Naive B cell (primary cell): ENCODE data around the gene SHH. TPM values are rescaled to one million over a fixed set of nuclear protein-coding genes. Genes with fewer than 3 reads are reported as not detected.

Experiments used
- ATAC-seq, 2 donors: fragments of 150-1000 bp; cut with Tn5 transposase; 2 replicates each; pipeline ENCODE4 v1.10.0; 2021; ENCODE audit warnings: low read depth in 2 of 2, mild to moderate bottlenecking in 2 of 2, moderate library complexity in 2 of 2
- DNase-seq: peaks from one replicate; pipeline ENCODE4 v3.0.0; 2022
- H3K27ac Mint-ChIP-seq, 6 donors: one replicate each; pipeline ENCODE4 v1.8.0; 2020 to 2022; ENCODE audit warnings: mild to moderate bottlenecking in 6 of 6, mixed read lengths in 6 of 6, moderate library complexity in 5 of 6, inconsistent platforms in 2 of 6
- H3K27me3 Mint-ChIP-seq, 3 donors: one replicate each; pipeline ENCODE4 v1.8.0; 2021 to 2022; ENCODE audit warnings: mixed read lengths in 3 of 3, mild to moderate bottlenecking in 1 of 3
- H3K36me3 Mint-ChIP-seq, 2 donors: one replicate each; pipeline ENCODE4 v1.8.0; 2020 to 2022; ENCODE audit warnings: mixed read lengths in 2 of 2, inconsistent platforms in 1 of 2, mild to moderate bottlenecking in 1 of 2
- H3K4me1 Mint-ChIP-seq, 3 donors: one replicate each; pipeline ENCODE4 v1.8.0; 2020 to 2022; ENCODE audit warnings: mixed read lengths in 3 of 3, inconsistent platforms in 1 of 3, mild to moderate bottlenecking in 1 of 3, moderate library complexity in 1 of 3
- H3K4me3 Mint-ChIP-seq, 8 donors: one replicate each; pipeline ENCODE4 v1.8.0; 2020 to 2022; ENCODE audit warnings: mild to moderate bottlenecking in 8 of 8, mixed read lengths in 8 of 8, moderate library complexity in 8 of 8, inconsistent platforms in 2 of 8
- H3K9me3 Mint-ChIP-seq, 7 donors: one replicate each; pipeline ENCODE4 v1.8.0; 2020 to 2022; ENCODE audit warnings: mixed read lengths in 7 of 7, mild to moderate bottlenecking in 5 of 7, inconsistent platforms in 2 of 7, moderate library complexity in 1 of 7
- polyA plus RNA-seq, 6 donors: library from polyadenylated mRNA; unstranded; fragments of 300-500 nt; fragmentation: Illumina TruSeq; gene quantifications; one replicate each; pipeline ENCODE4 v1.2.3, GENCODE V29; 2021; ENCODE audit warnings: low read depth in 6 of 6

Gene SHH
- under 1 TPM in 1 of 6 donors, not detected in 5; 0.17 TPM for polyA plus RNA-seq

- H3K4me1 Mint-ChIP-seq = peaks cover 20 to 45% (median 38%) of the 10 kb centered on the region in 3 donors
- H3K9me3 Mint-ChIP-seq = peaks cover 0 to 1% (median 0%) of the 10 kb centered on the region in 7 donors
- peak within 1 kb of the TSS in 2 of 6 donors; percentile 57 to 81 for H3K27ac Mint-ChIP-seq
- H3K36me3 Mint-ChIP-seq = peaks cover 0 to 7% of the 10 kb centered on the region in 2 donors
- no peak for ATAC-seq
- H3K27me3 Mint-ChIP-seq = peaks cover 40 to 87% (median 78%) of the 10 kb centered on the region in 3 donors
- peak within 1 kb of the TSS; percentile 36 to 87 (median 72) for H3K4me3 Mint-ChIP-seq
- DNase-seq = no peak
Measured at GRCh38 chr7:155811895-155812761, at the start of gene SHH. TSS of gene SHH (minus strand) at chr7:155812463. CDS start at chr7:155812122, 341 bp downstream.

GRCh38 chr7:155861480-155861868 lies 49.2 kb upstream of the SHH start:
- no peak for DNase-seq
- no peaks in the 10 kb centered on the region for H3K4me1 Mint-ChIP-seq

GRCh38 chr7:155860840-155861479 lies 48.7 kb upstream of the SHH start:
- Mint-ChIP-seq H3K27ac (no peak overlapping the region), H3K4me3 (no peak overlapping the region), H3K9me3 (no peaks in the 10 kb centered on the region), H3K36me3 (no peaks in the 10 kb centered on the region), H3K27me3 (peaks cover 12 to 26% (median 13%) of the 10 kb centered on the region in 3 donors), H3K4me1 (no peaks in the 10 kb centered on the region)
- ATAC-seq (no peak), DNase-seq (no peak)

More at GRCh38 chr7:155861480-155861868, 49.2 kb upstream of the SHH start:
- Mint-ChIP-seq H3K27me3 (peaks cover 12 to 27% (median 16%) of the 10 kb centered on the region in 3 donors), H3K36me3 (no peaks in the 10 kb centered on the region), H3K9me3 (no peaks in the 10 kb centered on the region), H3K4me3 (no peak overlapping the region), H3K27ac (no peak overlapping the region)
- no peak for ATAC-seq

DNA sequence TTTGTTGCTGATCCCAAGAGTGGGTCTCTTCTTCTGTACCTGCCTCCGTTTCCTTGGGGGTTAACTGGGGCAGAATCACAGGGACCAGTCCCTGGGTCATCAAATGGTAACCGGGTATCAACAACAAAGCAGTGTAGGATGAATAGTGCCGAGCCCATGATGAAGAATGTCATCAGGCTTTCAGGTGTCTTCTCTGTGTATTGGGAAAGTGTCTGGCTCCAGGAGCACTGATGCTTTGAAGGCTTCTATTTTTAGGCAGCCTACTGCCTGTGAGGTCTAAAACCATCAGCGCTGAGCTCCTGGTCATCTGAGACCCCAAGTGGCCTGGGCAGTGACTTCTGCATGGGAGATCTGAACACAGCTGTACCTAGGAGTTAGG lies 48.2 kb upstream of the SHH start:
- H3K27me3 Mint-ChIP-seq = peaks cover 7 to 21% (median 8%) of the 10 kb centered on the region in 3 donors
- DNase-seq (no peak), ATAC-seq (no peak)
- no peaks in the 10 kb centered on the region for H3K36me3 Mint-ChIP-seq
- no peak overlapping the region for H3K4me3 Mint-ChIP-seq
- H3K4me1 Mint-ChIP-seq = no peaks in the 10 kb centered on the region
- H3K9me3 Mint-ChIP-seq = peaks cover 0 to 5% (median 2%) of the 10 kb centered on the region in 7 donors
- H3K27ac Mint-ChIP-seq = no peak overlapping the region

GRCh38 chr7:155858521-155859061 lies 46.3 kb upstream of the SHH start:
- peaks cover 0 to 7% (median 0%) of the 10 kb centered on the region in 3 donors for H3K27me3 Mint-ChIP-seq
- DNase-seq = no peak
- no peak overlapping the region for H3K4me3 Mint-ChIP-seq
- no peak overlapping the region for H3K27ac Mint-ChIP-seq
- no peaks in the 10 kb centered on the region for H3K4me1 Mint-ChIP-seq
- no peaks in the 10 kb centered on the region for H3K36me3 Mint-ChIP-seq
- ATAC-seq = no peak
- H3K9me3 Mint-ChIP-seq = peaks cover 3 to 21% (median 6%) of the 10 kb centered on the region in 7 donors

GRCh38 chr7:155857141-155857540 lies 44.9 kb upstream of the SHH start:
- H3K36me3 Mint-ChIP-seq = no peaks in the 10 kb centered on the region
- H3K9me3 Mint-ChIP-seq = peaks cover 4 to 21% (median 6%) of the 10 kb centered on the region in 7 donors
- no peak overlapping the region for H3K27ac Mint-ChIP-seq
- no peak overlapping the region for H3K4me3 Mint-ChIP-seq
- DNase-seq (no peak), ATAC-seq (no peak)
- H3K4me1 Mint-ChIP-seq = no peaks in the 10 kb centered on the region
- H3K27me3 Mint-ChIP-seq = peaks cover 0 to 16% (median 14%) of the 10 kb centered on the region in 3 donors

- DNase-seq (no peak), ATAC-seq (no peak)
- Mint-ChIP-seq H3K27me3 (peaks cover 0 to 18% (median 13%) of the 10 kb centered on the region in 3 donors), H3K4me1 (no peaks in the 10 kb centered on the region), H3K36me3 (no peaks in the 10 kb centered on the region), H3K9me3 (peaks cover 4 to 21% (median 6%) of the 10 kb centered on the region in 7 donors), H3K27ac (no peak overlapping the region), H3K4me3 (no peak overlapping the region)
Measured at GRCh38 chr7:155856656-155857055, 44.4 kb upstream of the SHH start.

DNA sequence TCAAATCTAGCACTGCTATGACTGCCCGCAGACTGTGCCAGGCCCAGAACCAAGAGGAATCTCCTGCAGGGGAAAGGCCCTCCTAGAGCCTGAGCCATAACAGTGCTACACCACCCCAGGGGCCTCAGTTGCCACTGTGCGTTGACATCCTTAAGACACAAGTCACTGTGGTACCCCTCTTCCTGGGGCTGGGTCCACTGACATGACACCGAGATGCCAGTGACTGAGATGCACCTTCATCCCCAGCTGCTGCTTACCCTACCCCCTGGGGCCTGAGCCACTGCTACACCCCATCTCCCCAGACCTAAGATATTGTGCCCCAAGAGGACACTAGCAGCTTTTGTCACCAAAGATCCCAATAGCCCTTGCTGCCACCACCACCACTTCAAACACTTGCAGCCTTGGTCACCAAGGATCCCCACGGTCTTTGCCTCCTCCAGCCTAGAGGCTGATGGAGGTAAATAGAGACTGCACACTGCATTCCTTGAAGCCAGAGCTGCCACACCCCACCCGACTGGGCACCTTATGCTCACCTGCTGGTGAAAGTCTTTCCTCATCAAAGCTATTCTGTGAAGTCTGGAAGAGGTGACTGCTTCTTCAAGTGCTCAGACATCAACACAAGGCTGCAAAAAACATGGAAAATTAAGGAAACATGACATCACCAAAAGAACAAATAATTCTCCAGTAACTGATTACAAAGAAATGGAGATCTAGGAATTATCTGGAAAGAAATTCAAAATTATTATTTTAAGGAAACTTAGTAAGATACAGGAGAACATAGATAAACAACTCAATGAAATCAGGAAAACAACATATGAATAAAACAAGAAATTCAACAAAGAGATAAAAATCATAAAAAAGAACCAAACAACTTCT lies 40.4 kb upstream of the SHH start:
- no peaks in the 10 kb centered on the region for H3K4me1 Mint-ChIP-seq
- no peak for DNase-seq
- peaks cover 4 to 21% (median 6%) of the 10 kb centered on the region in 7 donors for H3K9me3 Mint-ChIP-seq
- H3K36me3 Mint-ChIP-seq = no peaks in the 10 kb centered on the region
- H3K4me3 Mint-ChIP-seq = no peak overlapping the region
- H3K27ac Mint-ChIP-seq = no peak overlapping the region
- ATAC-seq = no peak
- peaks cover 0 to 33% (median 18%) of the 10 kb centered on the region in 3 donors for H3K27me3 Mint-ChIP-seq

- peaks cover 4 to 21% (median 6%) of the 10 kb centered on the region in 7 donors for H3K9me3 Mint-ChIP-seq
- DNase-seq (no peak), ATAC-seq (no peak)
- H3K4me1 Mint-ChIP-seq = no peaks in the 10 kb centered on the region
- no peak overlapping the region for H3K4me3 Mint-ChIP-seq
- peaks cover 0 to 33% (median 18%) of the 10 kb centered on the region in 3 donors for H3K27me3 Mint-ChIP-seq
- H3K36me3 Mint-ChIP-seq = no peaks in the 10 kb centered on the region
- H3K27ac Mint-ChIP-seq = no peak overlapping the region
Measured at GRCh38 chr7:155851892-155852291, 39.6 kb upstream of the SHH start.

GRCh38 chr7:155850766-155851678 lies 38.8 kb upstream of the SHH start:
- Mint-ChIP-seq H3K27ac (no peak overlapping the region), H3K4me3 (no peak overlapping the region), H3K4me1 (no peaks in the 10 kb centered on the region), H3K36me3 (no peaks in the 10 kb centered on the region), H3K9me3 (peaks cover 4 to 21% (median 6%) of the 10 kb centered on the region in 7 donors), H3K27me3 (peaks cover 0 to 33% (median 18%) of the 10 kb centered on the region in 3 donors)
- DNase-seq (no peak), ATAC-seq (no peak)

GRCh38 chr7:155850001-155850436 lies 37.8 kb upstream of the SHH start:
- Mint-ChIP-seq H3K9me3 (peaks cover 2 to 12% (median 4%) of the 10 kb centered on the region in 7 donors), H3K36me3 (no peaks in the 10 kb centered on the region), H3K27me3 (peaks cover 0 to 33% (median 18%) of the 10 kb centered on the region in 3 donors), H3K4me3 (no peak overlapping the region), H3K27ac (no peak overlapping the region), H3K4me1 (no peaks in the 10 kb centered on the region)
- DNase-seq (no peak), ATAC-seq (no peak)
